ENCODE data around the gene ATP10B. TPM values are rescaled to one million over a fixed set of nuclear protein-coding genes. Genes with fewer than 3 reads are reported as not detected.
A peak's percentile ranks its signal among the peaks of the same experiment; 100 is the strongest.

Gene ATP10B
- total RNA-seq, 1 donor from 2014 or later, result 1.3 TPM

DNA sequence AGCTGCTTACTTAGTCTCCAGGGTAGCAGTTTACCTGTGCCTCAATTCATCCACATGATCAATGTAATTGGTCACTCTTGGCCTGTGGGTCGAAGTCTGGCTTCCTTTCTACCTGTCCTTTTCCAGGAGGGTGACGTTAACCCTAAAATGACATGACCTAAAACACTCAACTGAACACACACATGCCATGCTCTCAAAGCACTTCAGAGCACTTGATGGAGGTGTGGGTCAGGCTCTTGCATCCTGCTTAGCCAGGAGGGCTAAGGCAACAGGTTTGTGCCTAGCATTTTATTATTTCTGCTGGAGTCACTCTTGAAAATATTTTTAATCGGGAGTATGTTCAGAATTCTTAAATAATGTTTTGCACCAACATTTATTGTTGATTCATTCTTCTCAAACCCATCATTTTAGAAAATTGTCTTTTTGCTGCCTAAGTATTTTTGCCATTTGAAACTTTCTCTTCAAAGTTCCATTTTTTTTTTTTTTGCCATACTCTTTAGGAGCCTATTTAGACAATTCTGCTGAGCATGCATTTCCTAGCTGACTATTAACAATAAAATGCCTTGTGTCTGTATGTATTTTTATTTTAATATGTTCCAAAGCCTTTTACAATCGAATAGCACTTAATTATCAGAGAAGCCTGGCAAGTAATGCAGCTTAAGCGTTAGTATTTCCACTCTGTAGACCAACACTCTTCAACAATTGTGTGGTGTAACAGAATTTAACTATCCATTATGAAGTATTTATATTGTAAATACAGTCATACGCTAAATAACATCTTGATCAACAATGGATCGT, 59.1 kb downstream of the ATP10B start:
- DNase-seq (ENCODE audit: low read depth), result no peak
- H3K27me3 ChIP-seq (ENCODE audit: control insufficient read depth, insufficient read depth, low read length), result no peaks in the 10 kb centered on the region
- TF ChIP-seq, protein P1, sequence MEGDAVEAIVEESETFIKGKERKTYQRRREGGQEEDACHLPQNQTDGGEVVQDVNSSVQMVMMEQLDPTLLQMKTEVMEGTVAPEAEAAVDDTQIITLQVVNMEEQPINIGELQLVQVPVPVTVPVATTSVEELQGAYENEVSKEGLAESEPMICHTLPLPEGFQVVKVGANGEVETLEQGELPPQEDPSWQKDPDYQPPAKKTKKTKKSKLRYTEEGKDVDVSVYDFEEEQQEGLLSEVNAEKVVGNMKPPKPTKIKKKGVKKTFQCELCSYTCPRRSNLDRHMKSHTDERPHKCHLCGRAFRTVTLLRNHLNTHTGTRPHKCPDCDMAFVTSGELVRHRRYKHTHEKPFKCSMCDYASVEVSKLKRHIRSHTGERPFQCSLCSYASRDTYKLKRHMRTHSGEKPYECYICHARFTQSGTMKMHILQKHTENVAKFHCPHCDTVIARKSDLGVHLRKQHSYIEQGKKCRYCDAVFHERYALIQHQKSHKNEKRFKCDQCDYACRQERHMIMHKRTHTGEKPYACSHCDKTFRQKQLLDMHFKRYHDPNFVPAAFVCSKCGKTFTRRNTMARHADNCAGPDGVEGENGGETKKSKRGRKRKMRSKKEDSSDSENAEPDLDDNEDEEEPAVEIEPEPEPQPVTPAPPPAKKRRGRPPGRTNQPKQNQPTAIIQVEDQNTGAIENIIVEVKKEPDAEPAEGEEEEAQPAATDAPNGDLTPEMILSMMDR (IDR thresholded peaks at IDR 0.05; ENCODE audit: insufficient read depth, low read length, severe bottlenecking), result no peak
- H3K4me3 ChIP-seq (ENCODE audit: low read depth, low read length), result no peak overlapping the region
- H3K36me3 ChIP-seq (ENCODE audit: control insufficient read depth, insufficient read depth, low read length), result no peaks in the 10 kb centered on the region
- peak; percentile 88 for FAIRE-seq

DNA sequence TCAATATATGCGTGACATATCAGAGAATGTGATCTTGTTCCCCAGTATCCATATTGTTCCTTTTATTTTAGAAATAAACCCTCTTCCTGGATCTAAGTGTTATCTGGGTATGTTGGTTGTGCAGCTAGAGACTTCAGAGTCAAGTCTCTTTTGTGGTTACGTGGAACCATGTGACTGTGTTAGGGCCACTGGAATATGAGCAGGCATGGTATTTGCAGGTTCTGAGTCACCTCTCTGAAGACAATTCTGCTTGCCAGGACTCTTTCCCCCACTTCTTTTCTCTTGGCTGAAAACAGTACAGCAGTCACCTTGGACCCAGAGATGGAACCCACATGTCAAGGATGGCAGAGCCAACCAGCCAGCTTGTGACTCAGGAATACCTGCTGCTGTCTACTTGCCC, 59.7 kb downstream of the ATP10B start:
- DNase-seq (ENCODE audit: low read depth), result peak; percentile 65
- no peak for FAIRE-seq
- TF ChIP-seq, protein P1 (IDR thresholded peaks at IDR 0.05; ENCODE audit: insufficient read depth, low read length, severe bottlenecking), result no peak
- Histone ChIP-seq H3K27me3 (ENCODE audit: control insufficient read depth, insufficient read depth, low read length) (no peaks in the 10 kb centered on the region), H3K36me3 (ENCODE audit: control insufficient read depth, insufficient read depth, low read length) (no peaks in the 10 kb centered on the region), H3K4me3 (ENCODE audit: low read depth, low read length) (no peak overlapping the region)

DNA sequence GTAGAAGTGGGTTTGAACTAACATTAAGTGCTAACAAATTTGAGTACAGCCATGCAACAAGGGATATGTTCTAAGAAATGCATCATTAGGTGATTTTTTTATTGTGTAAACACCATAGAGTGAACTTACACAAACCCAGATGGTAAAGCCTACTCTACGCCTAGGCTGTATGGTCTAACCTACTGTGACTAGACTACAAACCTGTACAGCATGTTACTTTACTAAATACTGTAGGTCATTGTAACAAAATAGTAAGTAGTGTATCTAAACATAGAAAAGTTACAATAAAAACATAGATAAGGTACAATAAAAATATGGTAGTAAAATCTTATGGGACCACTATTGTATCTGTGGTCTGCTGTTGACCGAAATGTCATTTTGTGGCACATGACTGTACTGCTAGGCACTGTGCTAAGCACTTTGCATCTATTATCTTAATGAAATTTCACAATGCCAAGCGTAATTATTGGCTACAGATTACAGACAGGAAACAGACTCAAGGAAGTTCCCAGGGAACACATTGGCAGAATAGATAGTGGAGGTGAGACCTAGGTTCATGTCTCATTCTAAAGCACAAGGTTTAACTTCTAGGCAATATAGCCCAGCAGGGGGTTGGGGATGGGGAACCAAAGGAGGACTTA, 62.7 kb downstream of the ATP10B start:
- no peak overlapping the region for H3K4me3 ChIP-seq (ENCODE audit: low read depth, low read length)
- H3K36me3 ChIP-seq (ENCODE audit: control insufficient read depth, insufficient read depth, low read length), result no peaks in the 10 kb centered on the region
- no peak for FAIRE-seq
- DNase-seq (ENCODE audit: low read depth), result no peak
- TF ChIP-seq, protein P1 (IDR thresholded peaks at IDR 0.05; ENCODE audit: insufficient read depth, low read length, severe bottlenecking), result no peak
- no peaks in the 10 kb centered on the region for H3K27me3 ChIP-seq (ENCODE audit: control insufficient read depth, insufficient read depth, low read length)

DNA sequence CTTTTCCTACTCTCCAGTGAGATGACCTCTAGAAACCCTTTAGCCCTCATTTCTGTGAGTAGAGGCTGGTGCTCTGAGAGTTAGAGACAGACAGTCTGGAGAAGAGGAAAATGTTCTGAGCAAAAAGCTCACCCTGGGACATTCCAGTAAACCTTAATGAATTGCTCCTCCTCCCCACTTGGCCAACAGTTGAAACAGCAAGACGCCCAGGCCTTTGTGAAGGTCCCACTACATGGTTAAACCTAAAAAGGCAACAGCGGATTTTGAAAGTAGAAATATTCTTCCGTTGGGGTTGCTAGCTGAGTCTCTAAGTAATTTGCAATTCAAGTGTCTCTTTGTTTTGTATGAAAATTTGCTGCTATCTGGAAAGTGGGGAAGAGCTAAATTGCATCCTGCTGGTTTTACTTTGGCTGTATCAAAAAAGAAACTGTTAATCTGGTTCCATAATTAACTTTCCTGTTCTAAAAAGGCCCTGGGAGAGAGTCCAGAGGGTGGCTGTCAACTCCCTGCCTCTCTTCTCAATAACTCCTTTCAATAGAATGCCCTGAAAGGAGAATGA, 63.8 kb downstream of the ATP10B start:
- TF ChIP-seq, protein P1 (IDR thresholded peaks at IDR 0.05; ENCODE audit: insufficient read depth, low read length, severe bottlenecking), result no peak
- no peak for FAIRE-seq

DNA sequence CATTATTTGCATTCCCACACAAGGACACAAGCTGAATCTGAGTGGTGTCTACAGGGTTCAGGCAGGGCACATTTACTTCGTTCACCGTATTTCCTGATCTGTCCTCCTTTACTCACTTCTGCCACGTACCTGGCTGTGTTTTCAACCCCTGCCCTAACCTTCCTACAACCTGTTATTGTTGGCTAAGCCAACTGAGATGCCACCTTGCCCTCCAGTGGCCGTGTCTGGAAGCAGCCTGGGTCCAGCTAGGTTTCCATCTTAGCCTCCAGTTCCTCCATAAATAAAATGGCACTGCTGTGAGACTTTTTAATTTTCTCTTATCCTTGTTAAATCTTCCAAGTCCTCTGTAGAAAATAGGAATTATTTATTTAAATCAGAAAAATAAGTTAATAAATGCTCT, 64.8 kb downstream of the ATP10B start:
- TF ChIP-seq, protein P1 (IDR thresholded peaks at IDR 0.05; ENCODE audit: insufficient read depth, low read length, severe bottlenecking), result peak; percentile 52
- Histone ChIP-seq H3K36me3 (ENCODE audit: control insufficient read depth, insufficient read depth, low read length) (no peaks in the 10 kb centered on the region), H3K27me3 (ENCODE audit: control insufficient read depth, insufficient read depth, low read length) (no peaks in the 10 kb centered on the region), H3K4me3 (ENCODE audit: low read depth, low read length) (no peak overlapping the region)
- DNase-seq (ENCODE audit: low read depth), result peak; percentile 17
- FAIRE-seq, result no peak

More for the DNA sequence above, 63.8 kb downstream of the ATP10B start:
- H3K27me3 ChIP-seq (ENCODE audit: control insufficient read depth, insufficient read depth, low read length), result no peaks in the 10 kb centered on the region
- H3K4me3 ChIP-seq (ENCODE audit: low read depth, low read length), result no peak overlapping the region
- H3K36me3 ChIP-seq (ENCODE audit: control insufficient read depth, insufficient read depth, low read length), result no peaks in the 10 kb centered on the region
- no peak for DNase-seq (ENCODE audit: low read depth)
